NCI-H2196 treated with DMSO at 0.1 percent for 48 hours (cell line): Measurements from ENCODE around the gene IDH1.
A peak's percentile ranks its signal among the peaks of the same experiment; 100 is the strongest.
"Not testable (repeated sequence)": the region's sequence is repeated elsewhere in the genome, so short reads cannot be mapped to it uniquely, and the experiment has no call there.

ENCODE experiments used
- DNase-seq: peaks from one replicate; lab custom pipeline; 2025; ENCODE audit not compliant: unreplicated experiment; lab: John Stamatoyannopoulos, UW

The IDH1 gene

GRCh38 chr2:208254871-208255556, at the start of gene IDH1:
Gene IDH1, minus strand, starts transcription at chr2:208255071. Its CDS starts 3,520 bp downstream, at chr2:208251551.
- peak; percentile 83 for DNase-seq

GRCh38 chr2:208304157-208304556, 49.3 kb upstream of the IDH1 start:
- no peak for DNase-seq

GRCh38 chr2:208300847-208301618, 46.2 kb upstream of the IDH1 start:
- DNase-seq = no peak

- no peak for DNase-seq
Measured at GRCh38 chr2:208297961-208298360, 43.1 kb upstream of the IDH1 start.

- no peak for DNase-seq
Measured at GRCh38 chr2:208296610-208297009, 41.7 kb upstream of the IDH1 start.

GRCh38 chr2:208295834-208296233, 41.0 kb upstream of the IDH1 start:
- DNase-seq = no peak

- DNase-seq = no peak
Measured at GRCh38 chr2:208294482-208295024, 39.7 kb upstream of the IDH1 start.

- DNase-seq = no peak
Measured at GRCh38 chr2:208285853-208286252, 31.0 kb upstream of the IDH1 start.

- no peak for DNase-seq
Measured at GRCh38 chr2:208280933-208281332, 26.1 kb upstream of the IDH1 start.

GRCh38 chr2:208280234-208280633, 25.4 kb upstream of the IDH1 start:
- DNase-seq = no peak

GRCh38 chr2:208279236-208279635, 24.4 kb upstream of the IDH1 start:
- no peak for DNase-seq

GRCh38 chr2:208278549-208278948, 23.7 kb upstream of the IDH1 start:
- DNase-seq = no peak

GRCh38 chr2:208274748-208275147, 19.9 kb upstream of the IDH1 start:
- DNase-seq = no peak

- no peak for DNase-seq
Measured at GRCh38 chr2:208269091-208269490, 14.2 kb upstream of the IDH1 start.

GRCh38 chr2:208268156-208268952, 13.5 kb upstream of the IDH1 start:
- no peak for DNase-seq

- not testable (repeated sequence) for DNase-seq
Measured at GRCh38 chr2:208267526-208267925, 12.7 kb upstream of the IDH1 start.

- DNase-seq = no peak
Measured at GRCh38 chr2:208266936-208267335, 12.1 kb upstream of the IDH1 start.

GRCh38 chr2:208266553-208266893, 11.7 kb upstream of the IDH1 start:
- no peak for DNase-seq

- peak; percentile 97 for DNase-seq
Measured at GRCh38 chr2:208265801-208266552, 11.1 kb upstream of the IDH1 start, which contains the start of gene PIKFYVE. Gene PIKFYVE, plus strand, starts transcription at chr2:208266255. Its CDS starts 5,265 bp downstream, at chr2:208271520.

- DNase-seq = peak; percentile 2
Measured at GRCh38 chr2:208265371-208265800, 10.5 kb upstream of the IDH1 start.
